ENCODE data around the gene SUPT5H. TPM values are rescaled to one million over a fixed set of nuclear protein-coding genes. Genes with fewer than 3 reads are reported as not detected.

The SUPT5H gene
- total RNA-seq, 1 donor from 2014 or later: 106 TPM

DNA sequence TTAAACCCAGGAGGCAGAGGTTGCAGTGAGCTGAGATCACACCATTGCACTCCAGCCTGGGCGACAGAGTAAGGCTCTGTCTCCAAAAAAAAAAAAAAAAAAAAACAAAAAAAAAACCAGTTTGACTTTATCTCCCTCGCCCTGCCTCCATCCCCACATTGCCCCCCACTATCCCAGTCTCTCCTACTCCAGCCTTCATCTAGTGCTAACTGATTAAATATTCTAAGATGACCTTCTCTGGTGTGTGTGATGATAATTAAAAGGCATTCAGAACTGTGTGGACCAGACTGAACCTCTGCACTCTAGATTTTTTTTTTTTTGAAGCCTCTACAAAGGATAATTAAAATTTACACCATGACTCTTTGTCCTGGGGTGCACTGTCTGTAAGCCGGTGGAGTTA is 47.4 kb downstream of the SUPT5H start:
- H3K4me1 Mint-ChIP-seq (ENCODE audit: low read depth): peaks cover 3% of the 10 kb centered on the region
- no peaks in the 10 kb centered on the region for H3K9me3 Mint-ChIP-seq (ENCODE audit: low read depth)
- DNase-seq (ENCODE audit: low spot score): no peak
- H3K27ac Mint-ChIP-seq (ENCODE audit: unreplicated experiment): no peak overlapping the region
- TF ChIP-seq, protein P1, sequence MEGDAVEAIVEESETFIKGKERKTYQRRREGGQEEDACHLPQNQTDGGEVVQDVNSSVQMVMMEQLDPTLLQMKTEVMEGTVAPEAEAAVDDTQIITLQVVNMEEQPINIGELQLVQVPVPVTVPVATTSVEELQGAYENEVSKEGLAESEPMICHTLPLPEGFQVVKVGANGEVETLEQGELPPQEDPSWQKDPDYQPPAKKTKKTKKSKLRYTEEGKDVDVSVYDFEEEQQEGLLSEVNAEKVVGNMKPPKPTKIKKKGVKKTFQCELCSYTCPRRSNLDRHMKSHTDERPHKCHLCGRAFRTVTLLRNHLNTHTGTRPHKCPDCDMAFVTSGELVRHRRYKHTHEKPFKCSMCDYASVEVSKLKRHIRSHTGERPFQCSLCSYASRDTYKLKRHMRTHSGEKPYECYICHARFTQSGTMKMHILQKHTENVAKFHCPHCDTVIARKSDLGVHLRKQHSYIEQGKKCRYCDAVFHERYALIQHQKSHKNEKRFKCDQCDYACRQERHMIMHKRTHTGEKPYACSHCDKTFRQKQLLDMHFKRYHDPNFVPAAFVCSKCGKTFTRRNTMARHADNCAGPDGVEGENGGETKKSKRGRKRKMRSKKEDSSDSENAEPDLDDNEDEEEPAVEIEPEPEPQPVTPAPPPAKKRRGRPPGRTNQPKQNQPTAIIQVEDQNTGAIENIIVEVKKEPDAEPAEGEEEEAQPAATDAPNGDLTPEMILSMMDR (IDR thresholded peaks at IDR 0.05): no peak
- peaks cover 17% of the 10 kb centered on the region for H3K36me3 Mint-ChIP-seq (ENCODE audit: low read depth)
- H3K4me3 Mint-ChIP-seq (ENCODE audit: unreplicated experiment): no peak overlapping the region
- peaks cover 8% of the 10 kb centered on the region for H3K27me3 Mint-ChIP-seq (ENCODE audit: low read depth)

DNA sequence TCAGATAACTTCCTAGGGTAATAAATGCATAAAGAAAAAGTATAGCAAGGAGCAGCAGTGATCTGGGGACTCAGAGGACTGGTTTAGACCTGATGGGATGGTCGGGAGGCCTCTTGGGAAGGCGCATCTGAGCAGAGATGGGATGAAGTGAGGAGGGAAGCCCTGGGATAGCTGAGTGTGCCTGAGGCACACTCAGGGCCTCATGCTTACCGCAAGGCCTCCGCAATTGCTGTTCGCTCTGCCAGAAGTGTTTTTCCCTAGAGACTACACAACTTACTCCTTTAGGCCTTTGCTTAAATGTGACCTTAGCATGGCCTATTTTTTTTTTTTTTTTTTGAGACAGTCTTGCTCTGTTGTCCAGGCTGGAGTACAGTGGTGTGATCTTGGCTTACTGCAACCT is 49.3 kb downstream of the SUPT5H start:
- Mint-ChIP-seq H3K4me1 (ENCODE audit: low read depth) (peaks cover 15% of the 10 kb centered on the region), H3K4me3 (ENCODE audit: unreplicated experiment) (no peak overlapping the region), H3K27me3 (ENCODE audit: low read depth) (peaks cover 20% of the 10 kb centered on the region), H3K36me3 (ENCODE audit: low read depth) (peaks cover 6% of the 10 kb centered on the region), H3K27ac (ENCODE audit: unreplicated experiment) (no peak overlapping the region), H3K9me3 (ENCODE audit: low read depth) (no peaks in the 10 kb centered on the region)
- no peak for DNase-seq (ENCODE audit: low spot score)
- TF ChIP-seq, protein P1 (IDR thresholded peaks at IDR 0.05): no peak

DNA sequence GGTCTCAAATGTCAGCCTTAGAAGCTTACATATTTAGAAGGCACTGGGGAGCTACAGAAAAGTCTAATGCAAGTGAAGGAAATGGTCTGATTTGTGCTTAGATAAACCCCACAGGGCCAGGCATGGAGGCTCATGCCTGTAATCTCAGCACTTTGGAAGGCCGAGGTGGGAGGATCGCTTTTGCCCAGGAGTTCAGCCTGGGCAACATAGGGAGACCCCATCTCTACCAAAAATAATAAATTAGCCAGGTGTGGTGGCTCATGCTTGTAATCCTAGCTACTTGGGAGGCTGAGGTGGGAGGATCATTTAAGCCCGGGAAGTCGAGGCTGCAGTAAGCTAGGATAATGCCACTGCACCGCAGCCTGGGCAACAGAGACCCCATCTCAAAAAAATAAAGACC is 50.7 kb downstream of the SUPT5H start:
- Mint-ChIP-seq H3K9me3 (ENCODE audit: low read depth) (no peaks in the 10 kb centered on the region), H3K4me3 (ENCODE audit: unreplicated experiment) (no peak overlapping the region), H3K4me1 (ENCODE audit: low read depth) (peaks cover 15% of the 10 kb centered on the region), H3K27ac (ENCODE audit: unreplicated experiment) (no peak overlapping the region), H3K27me3 (ENCODE audit: low read depth) (peaks cover 30% of the 10 kb centered on the region), H3K36me3 (ENCODE audit: low read depth) (peaks cover 1% of the 10 kb centered on the region)
- TF ChIP-seq, protein P1 (IDR thresholded peaks at IDR 0.05): no peak
- DNase-seq (ENCODE audit: low spot score): no peak

DNA sequence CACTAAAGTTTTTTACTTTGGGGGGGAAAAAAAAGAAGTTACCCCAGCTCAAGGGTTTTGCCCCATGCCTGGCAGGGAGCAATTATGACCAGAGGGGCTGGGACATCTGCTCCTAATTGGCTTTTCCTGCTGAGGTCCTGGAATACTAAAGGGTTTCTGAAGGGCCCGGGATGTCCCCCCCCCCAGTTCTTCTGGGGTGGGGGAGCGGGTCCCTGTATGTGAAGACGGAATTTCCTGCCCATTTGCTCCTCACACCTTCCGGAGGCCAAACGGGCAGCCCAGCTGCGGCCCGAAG is 52.3 kb downstream of the SUPT5H start:
- peaks cover 15% of the 10 kb centered on the region for H3K4me1 Mint-ChIP-seq (ENCODE audit: low read depth)
- peaks cover 1% of the 10 kb centered on the region for H3K36me3 Mint-ChIP-seq (ENCODE audit: low read depth)
- peaks cover 32% of the 10 kb centered on the region for H3K27me3 Mint-ChIP-seq (ENCODE audit: low read depth)
- no peak overlapping the region for H3K4me3 Mint-ChIP-seq (ENCODE audit: unreplicated experiment)
- no peak for DNase-seq (ENCODE audit: low spot score)
- no peaks in the 10 kb centered on the region for H3K9me3 Mint-ChIP-seq (ENCODE audit: low read depth)
- TF ChIP-seq, protein P1 (IDR thresholded peaks at IDR 0.05): no peak
- H3K27ac Mint-ChIP-seq (ENCODE audit: unreplicated experiment): no peak overlapping the region

DNA sequence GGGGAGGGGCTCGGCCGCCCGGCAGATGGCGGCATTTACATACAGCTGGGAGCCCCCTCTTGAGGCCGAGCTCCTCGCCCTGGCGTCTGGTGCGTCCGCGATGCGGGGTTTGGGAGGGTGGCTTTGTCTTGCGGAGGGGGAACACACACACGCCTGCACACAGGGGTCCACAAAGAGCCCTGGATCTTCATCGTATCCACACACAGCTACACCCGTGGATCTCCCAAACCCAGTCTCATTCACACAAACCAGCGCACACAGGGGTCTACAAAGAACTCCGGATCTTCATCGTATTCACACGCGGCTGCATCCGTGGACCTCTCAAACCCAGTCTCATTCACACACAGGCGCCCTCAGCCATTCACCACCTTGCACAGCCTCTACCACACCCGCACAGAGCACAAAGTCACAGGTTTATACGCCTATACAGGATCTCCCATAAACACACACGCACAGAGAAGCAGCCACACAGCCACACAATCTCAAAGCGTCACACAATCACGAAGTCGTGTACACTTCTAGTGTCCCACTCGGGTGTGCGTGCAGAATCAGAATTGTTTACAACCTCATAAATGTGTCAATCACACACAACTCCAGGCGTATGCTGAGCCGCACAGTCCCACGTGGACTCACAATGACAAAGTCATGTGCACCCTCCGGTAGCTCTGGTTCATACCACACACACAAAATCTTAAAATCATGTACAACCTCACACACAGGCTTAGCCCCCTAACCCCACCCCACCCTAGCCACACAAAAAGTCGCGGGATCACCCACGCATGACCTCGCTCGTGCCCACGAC is 52.8 kb downstream of the SUPT5H start:
- peaks cover 33% of the 10 kb centered on the region for H3K27me3 Mint-ChIP-seq (ENCODE audit: low read depth)
- no peak overlapping the region for H3K27ac Mint-ChIP-seq (ENCODE audit: unreplicated experiment)
- no peaks in the 10 kb centered on the region for H3K9me3 Mint-ChIP-seq (ENCODE audit: low read depth)
- H3K36me3 Mint-ChIP-seq (ENCODE audit: low read depth): no peaks in the 10 kb centered on the region
- H3K4me1 Mint-ChIP-seq (ENCODE audit: low read depth): peaks cover 17% of the 10 kb centered on the region
- DNase-seq (ENCODE audit: low spot score): no peak
- TF ChIP-seq, protein P1 (IDR thresholded peaks at IDR 0.05): peak; percentile 75
- peak overlapping the region; percentile 64 for H3K4me3 Mint-ChIP-seq (ENCODE audit: unreplicated experiment)

Measured in chondrocyte (in vitro differentiated cells).